IMR-90 (cell line): Measurements from ENCODE around the gene RNF223. TPM values are rescaled to one million over a fixed set of nuclear protein-coding genes. Genes with fewer than 3 reads are reported as not detected.

Source experiments
- ATAC-seq: fragments of 200-7000 bp; cut with Tn5 transposase; 2 replicates; pipeline ENCODE4 v1.9.1; 2020; ENCODE audit warnings: low read depth, mild to moderate bottlenecking, moderate library complexity
- BruUV-seq: library from RNA; stranded (reverse); fragments of 400-500 nt; replicated peaks from 2 replicates; lab custom pipeline; 2021; lab: Mats Ljungman, UMichigan
- CTCF ChIA-PET: fragments of 300-600 bp; formaldehyde crosslinking; extraction: SDS; loops from one replicate; lab custom pipeline; 2021; ENCODE audit warnings: antibody characterized with exemption; lab: Yijun Ruan, JAX
- POLR2A ChIA-PET: fragments of 300-600 bp; sonication (Branson Sonifier 250); formaldehyde crosslinking; loops from one replicate; lab custom pipeline; 2022; ENCODE audit warnings: antibody characterized with exemption; ENCODE audit not compliant: unreplicated experiment; lab: Charles Lee
- DNase-seq: peaks from one replicate; pipeline ENCODE4 v3.0.0; 2013
- H2AFZ ChIP-seq: replicated peaks from 2 replicates; pipeline ENCODE3; 2013; ENCODE audit warnings: low read length, mild to moderate bottlenecking; ENCODE audit not compliant: poor library complexity
- H2AK5ac ChIP-seq: 2 replicates; pipeline ENCODE4 v1.6.1; 2013; ENCODE audit warnings: low read depth, low read length, inconsistent platforms
- H2AK9ac ChIP-seq: replicated peaks from 2 replicates; pipeline ENCODE3; 2013; ENCODE audit warnings: mild to moderate bottlenecking, low read depth, low read length, moderate library complexity; ENCODE audit not compliant: poor library complexity
- H2BK120ac ChIP-seq: 2 replicates; pipeline ENCODE4 v1.6.1; 2013; ENCODE audit warnings: low read depth, low read length, inconsistent platforms
- H2BK15ac ChIP-seq: 3 replicates; pipeline ENCODE4 v1.6.1; 2013; ENCODE audit warnings: low read depth, low read length, inconsistent platforms
- H2BK20ac ChIP-seq: 2 replicates; pipeline ENCODE4 v1.6.1; 2013; ENCODE audit warnings: low read depth, mild to moderate bottlenecking, inconsistent platforms, low read length, moderate library complexity
- H2BK5ac ChIP-seq: 2 replicates; pipeline ENCODE4 v1.6.1; 2013; ENCODE audit warnings: mild to moderate bottlenecking, low read depth, low read length, inconsistent platforms; ENCODE audit not compliant: poor library complexity, severe bottlenecking
- H3K14ac ChIP-seq: replicated peaks from 2 replicates; pipeline ENCODE4 v1.6.1; 2013; ENCODE audit warnings: low read depth, low read length, inconsistent platforms
- H3K18ac ChIP-seq: 2 replicates; pipeline ENCODE4 v1.6.1; 2013; ENCODE audit warnings: low read depth, low read length, control low read depth
- H3K23ac ChIP-seq: 2 replicates; pipeline ENCODE4 v1.6.1; 2013; ENCODE audit warnings: low read depth, low read length, inconsistent platforms
- H3K27ac ChIP-seq: 2 replicates; pipeline ENCODE4 v1.5.1; 2013; ENCODE audit warnings: mild to moderate bottlenecking, control low read depth, low read length; ENCODE audit not compliant: insufficient read depth
- H3K27me3 ChIP-seq: 2 replicates; pipeline ENCODE4 v1.6.1; 2013; ENCODE audit warnings: low read length; ENCODE audit not compliant: control insufficient read depth, insufficient read depth
- H3K36me3 ChIP-seq: 2 replicates; pipeline ENCODE4 v1.6.1; 2013; ENCODE audit warnings: low read length, mixed read lengths; ENCODE audit not compliant: control insufficient read depth, insufficient read depth
- H3K4ac ChIP-seq: 2 replicates; pipeline ENCODE4 v1.6.1; 2013; ENCODE audit warnings: low read depth, low read length, inconsistent platforms
- H3K4me1 ChIP-seq: 2 replicates; pipeline ENCODE4 v1.6.1; 2013; ENCODE audit warnings: low read length, mixed read lengths; ENCODE audit not compliant: control insufficient read depth, insufficient read depth
- H3K4me2 ChIP-seq: 2 replicates; pipeline ENCODE4 v1.6.1; 2013; ENCODE audit warnings: low read depth, mild to moderate bottlenecking, control low read depth, low read length, moderate library complexity
- H3K4me3 ChIP-seq: 2 replicates; pipeline ENCODE4 v1.5.1; 2013; ENCODE audit warnings: low read depth, mild to moderate bottlenecking, control low read depth, low read length, moderate library complexity; ENCODE audit not compliant: insufficient read depth
- H3K56ac ChIP-seq: 2 replicates; pipeline ENCODE4 v1.6.1; 2013; ENCODE audit warnings: low read length, inconsistent platforms; ENCODE audit not compliant: insufficient read depth; ENCODE audit errors: extremely low read depth
- H3K79me1 ChIP-seq, 2 experiments: 2 replicates each; pipeline ENCODE4 v1.6.1; 2013; ENCODE audit warnings: low read length in 2 of 2, inconsistent platforms in 1 of 2, low read depth in 1 of 2
- H3K9ac ChIP-seq: 2 replicates; pipeline ENCODE4 v1.6.1; 2013; ENCODE audit warnings: low read depth, low read length, control low read depth
- H3K9me1 ChIP-seq: 2 replicates; pipeline ENCODE4 v1.6.1; 2013; ENCODE audit warnings: low read length, inconsistent platforms; ENCODE audit not compliant: insufficient read depth
- H3K9me3 ChIP-seq: 2 replicates; pipeline ENCODE4 v1.6.1; 2013; ENCODE audit warnings: low read length; ENCODE audit not compliant: control insufficient read depth, insufficient read depth
- H4K20me1 ChIP-seq: 2 replicates; pipeline ENCODE4 v1.6.1; 2013; ENCODE audit warnings: low read length, inconsistent platforms; ENCODE audit not compliant: insufficient read depth
- H4K5ac ChIP-seq: 2 replicates; pipeline ENCODE4 v1.6.1; 2013; ENCODE audit warnings: mild to moderate bottlenecking, low read depth, low read length, control low read depth
- H4K8ac ChIP-seq, 2 experiments: 2 replicates each; pipeline ENCODE4 v1.6.1; 2013; ENCODE audit warnings: low read depth in 2 of 2, low read length in 2 of 2, control low read depth in 1 of 2, inconsistent platforms in 1 of 2
- H4K91ac ChIP-seq: 2 replicates; pipeline ENCODE4 v1.6.1; 2013; ENCODE audit warnings: low read depth, low read length, inconsistent platforms; ENCODE audit not compliant: insufficient read depth
- BHLHE40 ChIP-seq: fragments of 150-350 bp; IDR thresholded peaks from 2 replicates; pipeline ENCODE4 v1.6.1; 2016; ENCODE audit warnings: mild to moderate bottlenecking, low read depth, low read length
- CEBPB ChIP-seq: IDR thresholded peaks from 2 replicates; pipeline ENCODE4 v1.6.1; 2012; ENCODE audit warnings: low read depth, low read length, improper control_type of control experiment
- FOS ChIP-seq: fragments of 150-350 bp; IDR thresholded peaks from 2 replicates; pipeline ENCODE4 v1.6.1; 2016; ENCODE audit warnings: low read depth, low read length
- MAFK ChIP-seq: IDR thresholded peaks from 2 replicates; pipeline ENCODE4 v1.6.1; 2012; ENCODE audit warnings: low read depth, low read length, improper control_type of control experiment
- MAZ ChIP-seq: IDR thresholded peaks from 2 replicates; pipeline ENCODE4 v1.6.1; 2012; ENCODE audit warnings: low read depth, mild to moderate bottlenecking, low read length, improper control_type of control experiment, moderate library complexity, borderline replicate concordance
- MXI1 ChIP-seq: IDR thresholded peaks from 2 replicates; pipeline ENCODE4 v1.6.1; 2012; ENCODE audit warnings: low read depth, mild to moderate bottlenecking, low read length, moderate library complexity, borderline replicate concordance
- NFE2L2 ChIP-seq: fragments of 150-350 bp; IDR thresholded peaks from 2 replicates; pipeline ENCODE4 v1.6.1; 2016; ENCODE audit warnings: low read depth, mild to moderate bottlenecking, low read length
- POLR2A ChIP-seq: IDR thresholded peaks from 2 replicates; pipeline ENCODE4 v1.6.1; 2012; ENCODE audit warnings: mild to moderate bottlenecking, low read depth, low read length
- RAD21 ChIP-seq: IDR thresholded peaks from 2 replicates; pipeline ENCODE4 v1.6.1; 2012; ENCODE audit warnings: low read length, improper control_type of control experiment
- RFX5 ChIP-seq: IDR thresholded peaks from 2 replicates; pipeline ENCODE4 v1.8.0; 2012; ENCODE audit warnings: low read depth, mild to moderate bottlenecking, low read length, moderate library complexity
- SMC3 ChIP-seq: fragments of 150-350 bp; IDR thresholded peaks from 2 replicates; pipeline ENCODE4 v1.6.1; 2016; ENCODE audit warnings: low read depth, mild to moderate bottlenecking, antibody characterized with exemption, low read length, moderate library complexity
- WGBS, 2 experiments: methylation state at CpG; one replicate each; pipeline versions ENCODE4 v1.1.5 to v1.1.7; 2013; ENCODE audit warnings: missing lambda C conversion rate in 2 of 2; ENCODE audit not compliant: insufficient read length in 1 of 2; ENCODE audit errors: extremely low coverage in 2 of 2; 5-methylcytosine and 5-hydroxymethylcytosine counted together
- dilution Hi-C: fragments of 300-500 bp; cut with HindIII; formaldehyde crosslinking; loops from one replicate; pipeline ENCODE4 v1.14.3; 2018; ENCODE audit warnings: low sequenced_read_pairs; ENCODE audit not compliant: unreplicated experiment
- in situ Hi-C: fragments of 300-500 bp; cut with MboI; formaldehyde crosslinking; loops from 3 replicates; pipeline ENCODE4 v1.14.3; 2019; ENCODE audit warnings: low sequenced_read_pairs, inconsistent platforms, mixed read lengths
- intact Hi-C: fragments of 100-400 bp; cut with micrococcal nuclease; formaldehyde crosslinking; loops from 2 replicates; pipeline ENCODE4 v1.10.0; 2022
- polyA plus RNA-seq, 3 experiments: library from polyadenylated mRNA; depleted of rRNA; stranded (reverse); fragments of >200 nt; gene quantifications; 2 replicates each; pipeline ENCODE4 v1.2.3, GENCODE V29; 2012; ENCODE audit warnings: low replicate concordance in 1 of 3
- total RNA-seq: library from RNA; depleted of rRNA; stranded (reverse); fragments of >200 nt; gene quantifications from 2 replicates; pipeline ENCODE4 v1.2.3, GENCODE V29; 2012
- TF ChIP-seq, protein P1 (sequence below): fragments of 150-350 bp; IDR thresholded peaks from 2 replicates; pipeline ENCODE4 v1.6.1; 2016; ENCODE audit warnings: low read depth, mild to moderate bottlenecking, low read length, moderate library complexity, borderline replicate concordance
- TF ChIP-seq, protein P2 (sequence below): fragments of 150-350 bp; IDR thresholded peaks from 2 replicates; pipeline ENCODE4 v1.6.1; 2017; ENCODE audit warnings: mild to moderate bottlenecking, antibody characterized with exemption, low read length, low read depth

Gene RNF223
- total and polyA plus RNA-seq, 2 of the 4 experiments (the other 2 are of a cell fraction), result not detected

DNA sequence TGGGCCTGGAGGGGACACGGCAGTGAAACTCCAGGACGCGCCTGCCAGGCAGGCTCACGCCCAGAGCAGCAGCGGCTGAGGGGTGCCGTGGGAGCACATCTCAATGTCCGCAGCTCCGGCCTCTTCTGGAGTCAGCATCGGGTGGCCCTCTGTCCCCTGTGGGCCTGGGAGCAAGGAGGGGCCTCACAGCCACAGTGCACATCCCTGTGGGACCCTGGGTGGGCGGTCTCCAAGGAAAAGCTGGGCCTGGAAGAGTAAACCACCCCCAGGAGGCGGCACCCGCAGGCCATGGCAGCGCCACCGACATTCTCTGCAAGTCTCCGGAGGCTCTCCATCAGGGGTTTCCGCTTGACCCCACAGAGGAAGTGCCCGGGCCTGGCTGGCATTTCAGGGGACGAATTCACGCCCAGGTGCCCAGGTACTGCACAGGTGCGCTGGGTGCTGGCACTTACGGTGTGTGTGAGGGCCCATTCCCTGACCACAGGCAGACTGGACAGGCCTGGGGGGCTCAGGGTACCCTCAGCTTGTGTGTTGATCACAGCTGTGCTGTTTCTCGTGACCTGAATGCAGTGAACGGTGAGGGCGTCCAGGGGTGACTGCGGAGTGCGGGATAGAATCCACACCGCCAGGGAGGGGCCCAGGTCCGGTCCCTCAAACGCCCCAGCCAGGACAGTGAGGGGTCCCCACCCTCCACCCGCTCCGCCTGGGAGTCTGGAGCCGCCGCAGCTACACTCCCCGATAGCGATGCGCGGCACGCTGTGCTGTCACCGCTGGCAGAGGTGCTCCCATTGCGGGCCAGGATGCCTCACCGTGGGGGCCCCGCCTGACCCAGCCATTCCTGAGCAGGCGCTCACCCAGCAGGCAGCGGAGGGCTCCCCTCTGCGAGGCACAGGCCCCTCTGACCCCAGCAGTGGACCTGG is 16.6 kb upstream of the RNF223 start (continued):
- TF ChIP-seq MAZ, result no peak

- no peak overlapping the region for H3K27ac ChIP-seq
- dilution Hi-C loops, result no loop called here
- TF ChIP-seq POLR2A (no peak), MAFK (no peak), MXI1 (no peak), FOS (no peak), RFX5 (no peak), CEBPB (no peak), BHLHE40 (no peak), SMC3 (no peak), RAD21 (no peak), NFE2L2 (no peak), MAZ (no peak)
- TF ChIP-seq, protein P1, sequence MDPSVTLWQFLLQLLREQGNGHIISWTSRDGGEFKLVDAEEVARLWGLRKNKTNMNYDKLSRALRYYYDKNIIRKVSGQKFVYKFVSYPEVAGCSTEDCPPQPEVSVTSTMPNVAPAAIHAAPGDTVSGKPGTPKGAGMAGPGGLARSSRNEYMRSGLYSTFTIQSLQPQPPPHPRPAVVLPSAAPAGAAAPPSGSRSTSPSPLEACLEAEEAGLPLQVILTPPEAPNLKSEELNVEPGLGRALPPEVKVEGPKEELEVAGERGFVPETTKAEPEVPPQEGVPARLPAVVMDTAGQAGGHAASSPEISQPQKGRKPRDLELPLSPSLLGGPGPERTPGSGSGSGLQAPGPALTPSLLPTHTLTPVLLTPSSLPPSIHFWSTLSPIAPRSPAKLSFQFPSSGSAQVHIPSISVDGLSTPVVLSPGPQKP, result no peak
- TF ChIP-seq, protein P2, sequence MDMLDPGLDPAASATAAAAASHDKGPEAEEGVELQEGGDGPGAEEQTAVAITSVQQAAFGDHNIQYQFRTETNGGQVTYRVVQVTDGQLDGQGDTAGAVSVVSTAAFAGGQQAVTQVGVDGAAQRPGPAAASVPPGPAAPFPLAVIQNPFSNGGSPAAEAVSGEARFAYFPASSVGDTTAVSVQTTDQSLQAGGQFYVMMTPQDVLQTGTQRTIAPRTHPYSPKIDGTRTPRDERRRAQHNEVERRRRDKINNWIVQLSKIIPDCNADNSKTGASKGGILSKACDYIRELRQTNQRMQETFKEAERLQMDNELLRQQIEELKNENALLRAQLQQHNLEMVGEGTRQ, result no peak
Measured at GRCh38 chr1:1089731-1090423, 15.8 kb upstream of the RNF223 start.

More at GRCh38 chr1:1089731-1090423, 15.8 kb upstream of the RNF223 start:
- H4K5ac ChIP-seq, result no peak overlapping the region
- H2AFZ ChIP-seq, result no peak overlapping the region
- H2BK20ac ChIP-seq, result no peak overlapping the region
- H3K9me3 ChIP-seq, result no peaks in the 10 kb centered on the region
- no peak overlapping the region for H4K8ac ChIP-seq
- H2AK9ac ChIP-seq, result peak overlapping the region; percentile 42
- no peak for ATAC-seq
- ChIA-PET CTCF (no interaction called here), POLR2A (no interaction called here)
- H2AK5ac ChIP-seq, result no peak overlapping the region
- in situ Hi-C loops, result no loop called here
- H2BK120ac ChIP-seq, result no peak overlapping the region
- no peak overlapping the region for H3K4ac ChIP-seq
- intact Hi-C loops, result no loop called here
- no peaks in the 10 kb centered on the region for H4K20me1 ChIP-seq
- H3K23ac ChIP-seq, result no peak overlapping the region
- no peaks in the 10 kb centered on the region for H3K4me1 ChIP-seq
- H3K14ac ChIP-seq, result no peak overlapping the region
- no peak overlapping the region for H4K91ac ChIP-seq
- no peak overlapping the region for H3K4me2 ChIP-seq
- WGBS, 2 experiments, result 92% methylated on average over 12 of the region's 22 CpGs; no CpG with 5 or more reads in 1 of the 2 experiments
- H3K9ac ChIP-seq, result no peak overlapping the region
- H3K4me3 ChIP-seq, result no peak overlapping the region
- no peak overlapping the region for H2BK5ac ChIP-seq
- no peak overlapping the region for H3K56ac ChIP-seq
- BruUV-seq, result no TSS peak
- H3K9me1 ChIP-seq, result 0 out of 2 replicates have a peak, but pooled peaks cover 3% of the 10 kb centered on the region
- H3K36me3 ChIP-seq, result peaks cover 2% of the 10 kb centered on the region; the same call in 1 of the 2 replicates
- DNase-seq, result no peak
- no peaks in the 10 kb centered on the region for H3K79me1 ChIP-seq
- no peaks in the 10 kb centered on the region for H3K27me3 ChIP-seq
- H2BK15ac ChIP-seq, result no peak overlapping the region
- no peak overlapping the region for H3K18ac ChIP-seq
